Suprapubic skin (tissue), 3 donors: ENCODE data around the gene PDZK1.

Experiments
- POLR2AphosphoS5 ChIP-seq, 3 donors: sonication (generic); formaldehyde crosslinking; IDR thresholded peaks; one replicate each; pipeline ENCODE4 v1.6.1; 2017; ENCODE audit warnings: antibody characterized with exemption in 3 of 3
- TF ChIP-seq, protein P1 (sequence below), 2 donors: fragments of 200-600 bp in 1 of 2; fragments of 450-650 bp in 1 of 2; sonication (generic) in 1 of 2; IDR thresholded peaks; one replicate each; pipeline ENCODE4 v1.5.1; 2016 to 2019; ENCODE audit warnings: antibody characterized with exemption in 2 of 2, mild to moderate bottlenecking in 1 of 2, moderate library complexity in 1 of 2

DNA sequence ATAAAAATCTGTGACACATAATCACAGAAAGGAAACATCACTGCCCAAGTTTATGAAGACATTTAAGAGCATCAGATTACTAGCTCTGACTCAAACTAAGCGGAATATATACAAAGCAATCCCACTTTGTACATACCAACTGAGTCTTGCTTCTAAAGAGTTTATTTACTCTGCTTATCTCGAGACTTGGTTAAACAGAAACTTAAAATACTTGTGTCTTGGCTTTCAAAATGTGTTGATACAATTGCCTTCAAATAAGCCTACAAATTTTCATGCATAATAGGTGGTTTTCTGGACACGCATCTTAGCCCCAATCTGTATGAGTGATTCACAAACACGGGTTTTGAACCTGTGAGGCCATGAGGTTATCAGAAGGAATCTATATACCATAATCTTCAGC lies 33.1 kb upstream of the PDZK1 start:
- TF ChIP-seq, protein P1, sequence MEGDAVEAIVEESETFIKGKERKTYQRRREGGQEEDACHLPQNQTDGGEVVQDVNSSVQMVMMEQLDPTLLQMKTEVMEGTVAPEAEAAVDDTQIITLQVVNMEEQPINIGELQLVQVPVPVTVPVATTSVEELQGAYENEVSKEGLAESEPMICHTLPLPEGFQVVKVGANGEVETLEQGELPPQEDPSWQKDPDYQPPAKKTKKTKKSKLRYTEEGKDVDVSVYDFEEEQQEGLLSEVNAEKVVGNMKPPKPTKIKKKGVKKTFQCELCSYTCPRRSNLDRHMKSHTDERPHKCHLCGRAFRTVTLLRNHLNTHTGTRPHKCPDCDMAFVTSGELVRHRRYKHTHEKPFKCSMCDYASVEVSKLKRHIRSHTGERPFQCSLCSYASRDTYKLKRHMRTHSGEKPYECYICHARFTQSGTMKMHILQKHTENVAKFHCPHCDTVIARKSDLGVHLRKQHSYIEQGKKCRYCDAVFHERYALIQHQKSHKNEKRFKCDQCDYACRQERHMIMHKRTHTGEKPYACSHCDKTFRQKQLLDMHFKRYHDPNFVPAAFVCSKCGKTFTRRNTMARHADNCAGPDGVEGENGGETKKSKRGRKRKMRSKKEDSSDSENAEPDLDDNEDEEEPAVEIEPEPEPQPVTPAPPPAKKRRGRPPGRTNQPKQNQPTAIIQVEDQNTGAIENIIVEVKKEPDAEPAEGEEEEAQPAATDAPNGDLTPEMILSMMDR (IDR thresholded peaks at IDR 0.05) = no peak
- no peak for TF ChIP-seq POLR2AphosphoS5 (IDR thresholded peaks at IDR 0.05)
